ENCODE results near the gene SHROOM4.

SHROOM4 gene

GRCh38 chrX:50627696-50628095 is 186.3 kb downstream of the SHROOM4 start:
- Histone ChIP-seq H3K4me3 (ENCODE audit: low read length) (no peak overlapping the region), H3K79me2 (ENCODE audit: low read length) (no peaks in the 10 kb centered on the region), H3K9me2 (replicated peaks; ENCODE audit: insufficient read depth, low read length) (no peaks in the 10 kb centered on the region), H4K20me1 (ENCODE audit: insufficient read depth, low read length) (no peaks in the 10 kb centered on the region), H3K9me3 (replicated peaks; ENCODE audit: insufficient read depth, low read length) (no peaks in the 10 kb centered on the region), H2AFZ (ENCODE audit: low read length) (no peak overlapping the region), H3K27ac (ENCODE audit: low read length) (no peak overlapping the region), H3K4me1 (ENCODE audit: low read length) (peaks cover 26% of the 10 kb centered on the region), H3K36me3 (replicated peaks; ENCODE audit: insufficient read depth, low read length) (no peaks in the 10 kb centered on the region), H3K4me2 (ENCODE audit: low read depth, low read length) (no peak overlapping the region), H3K27me3 (replicated peaks; ENCODE audit: insufficient read depth, low read length) (no peaks in the 10 kb centered on the region), H3K9ac (ENCODE audit: low read length) (no peak overlapping the region), H3F3A (ENCODE audit: insufficient read depth, low read length) (0 out of 2 replicates have a peak, but pooled peaks cover 9% of the 10 kb centered on the region)
- TF ChIP-seq CTCF (IDR thresholded peaks at IDR 0.05; ENCODE audit: low read length): no peak
- no peak for TF ChIP-seq EZH2phosphoT487 (IDR thresholded peaks at IDR 0.05; ENCODE audit: low read length)
- TF ChIP-seq EZH2 (optimal IDR thresholded peaks at IDR 0.05; ENCODE audit: low read depth, low read length): no peak
- DNase-seq: no peak

DNA sequence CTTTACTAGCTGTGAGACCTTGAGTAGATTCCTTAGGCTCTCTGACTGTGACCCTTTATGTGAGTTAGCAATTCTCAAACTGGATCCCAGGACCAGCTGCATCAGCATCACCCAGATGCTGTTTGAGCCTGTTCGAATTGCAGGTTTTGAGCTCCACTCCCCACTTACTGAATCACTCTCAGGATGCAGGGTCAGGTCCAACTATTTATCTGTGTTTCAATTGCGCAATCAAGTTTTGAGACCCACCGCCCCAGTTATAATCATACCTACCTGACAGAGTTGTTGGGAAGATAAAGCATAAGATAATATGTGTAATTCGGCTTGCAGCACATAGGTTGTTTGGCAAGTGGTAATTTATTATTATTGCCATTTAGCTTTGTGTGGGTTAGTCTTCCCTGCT is 187.6 kb downstream of the SHROOM4 start:
- no peak for DNase-seq
- peaks cover 34% of the 10 kb centered on the region for H3K4me1 ChIP-seq (ENCODE audit: low read length)
- H3K36me3 ChIP-seq (replicated peaks; ENCODE audit: insufficient read depth, low read length): no peaks in the 10 kb centered on the region
- no peaks in the 10 kb centered on the region for H4K20me1 ChIP-seq (ENCODE audit: insufficient read depth, low read length)
- TF ChIP-seq EZH2phosphoT487 (IDR thresholded peaks at IDR 0.05; ENCODE audit: low read length): no peak
- no peak for TF ChIP-seq CTCF (IDR thresholded peaks at IDR 0.05; ENCODE audit: low read length)
- H3K9ac ChIP-seq (ENCODE audit: low read length): no peak overlapping the region
- H3K27ac ChIP-seq (ENCODE audit: low read length): peak overlapping the region; percentile 67; the same call in 1 of the 2 replicates
- no peaks in the 10 kb centered on the region for H3K9me2 ChIP-seq (replicated peaks; ENCODE audit: insufficient read depth, low read length)
- no peaks in the 10 kb centered on the region for H3K9me3 ChIP-seq (replicated peaks; ENCODE audit: insufficient read depth, low read length)
- 0 out of 2 replicates have a peak, but pooled peaks cover 9% of the 10 kb centered on the region for H3F3A ChIP-seq (ENCODE audit: insufficient read depth, low read length)
- no peak overlapping the region for H3K4me3 ChIP-seq (ENCODE audit: low read length)
- peak overlapping the region; percentile 37; the same call in 1 of the 2 replicates for H3K4me2 ChIP-seq (ENCODE audit: low read depth, low read length)
- H3K79me2 ChIP-seq (ENCODE audit: low read length): no peaks in the 10 kb centered on the region
- no peak overlapping the region for H2AFZ ChIP-seq (ENCODE audit: low read length)
- H3K27me3 ChIP-seq (replicated peaks; ENCODE audit: insufficient read depth, low read length): no peaks in the 10 kb centered on the region

- Histone ChIP-seq H3K36me3 (replicated peaks; ENCODE audit: insufficient read depth, low read length) (no peaks in the 10 kb centered on the region), H4K20me1 (ENCODE audit: insufficient read depth, low read length) (no peaks in the 10 kb centered on the region), H3K27me3 (replicated peaks; ENCODE audit: insufficient read depth, low read length) (no peaks in the 10 kb centered on the region), H3K9me2 (replicated peaks; ENCODE audit: insufficient read depth, low read length) (no peaks in the 10 kb centered on the region), H3K9ac (ENCODE audit: low read length) (no peak overlapping the region), H2AFZ (ENCODE audit: low read length) (no peak overlapping the region), H3F3A (ENCODE audit: insufficient read depth, low read length) (0 out of 2 replicates have a peak, but pooled peaks cover 9% of the 10 kb centered on the region), H3K4me3 (ENCODE audit: low read length) (no peak overlapping the region), H3K9me3 (replicated peaks; ENCODE audit: insufficient read depth, low read length) (no peaks in the 10 kb centered on the region), H3K4me2 (ENCODE audit: low read depth, low read length) (peak overlapping the region; percentile 38; the same call in 1 of the 2 replicates), H3K27ac (ENCODE audit: low read length) (peak overlapping the region; percentile 64), H3K79me2 (ENCODE audit: low read length) (no peaks in the 10 kb centered on the region), H3K4me1 (ENCODE audit: low read length) (peaks cover 37% of the 10 kb centered on the region)
- peak; percentile 65 for DNase-seq
- no peak for TF ChIP-seq EZH2phosphoT487 (IDR thresholded peaks at IDR 0.05; ENCODE audit: low read length)
- no peak for TF ChIP-seq EZH2 (optimal IDR thresholded peaks at IDR 0.05; ENCODE audit: low read depth, low read length)
- TF ChIP-seq CTCF (IDR thresholded peaks at IDR 0.05; ENCODE audit: low read length): no peak
Observed at GRCh38 chrX:50622751-50623150, 191.2 kb downstream of the SHROOM4 start.

Data from MM.1S (cell line).